Measurements from ENCODE around the gene WDR11.
"Not testable (repeated sequence)": the region's sequence is repeated elsewhere in the genome, so short reads cannot be mapped to it uniquely, and the experiment has no call there.

The WDR11 gene

DNA sequence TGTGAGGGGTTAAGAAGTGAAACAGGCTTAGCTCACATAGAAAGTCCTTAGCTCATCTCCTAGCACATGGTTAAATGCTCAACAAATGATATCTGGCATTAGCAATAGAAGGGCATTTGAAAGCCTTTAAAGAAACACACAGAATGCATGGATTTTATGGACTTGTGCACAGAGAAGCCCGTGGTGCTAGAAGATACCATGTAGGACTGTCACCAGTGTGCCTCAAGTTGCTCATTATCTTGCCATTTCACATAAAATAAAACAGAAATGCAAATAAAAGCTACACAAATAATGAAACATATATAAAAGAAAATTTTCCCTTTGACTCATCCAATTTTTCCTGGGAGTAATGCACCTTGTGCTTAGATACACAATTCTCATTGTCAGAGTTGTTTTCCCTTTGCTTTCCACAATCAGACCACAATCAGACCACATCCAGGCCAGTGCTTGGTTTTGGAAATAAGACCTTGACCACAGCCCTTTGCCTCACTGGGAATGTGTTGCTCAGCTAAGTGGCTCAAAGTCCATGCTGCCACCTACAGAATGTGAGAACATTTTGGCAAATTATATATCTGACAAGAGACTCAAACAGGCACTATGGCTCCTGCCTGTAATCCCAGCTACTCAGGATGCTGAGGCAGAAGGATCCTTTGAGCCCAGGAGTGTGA lies 9.5 kb upstream of the WDR11 start:
- no peak for DNase-seq (ENCODE audit: low read depth)

DNA sequence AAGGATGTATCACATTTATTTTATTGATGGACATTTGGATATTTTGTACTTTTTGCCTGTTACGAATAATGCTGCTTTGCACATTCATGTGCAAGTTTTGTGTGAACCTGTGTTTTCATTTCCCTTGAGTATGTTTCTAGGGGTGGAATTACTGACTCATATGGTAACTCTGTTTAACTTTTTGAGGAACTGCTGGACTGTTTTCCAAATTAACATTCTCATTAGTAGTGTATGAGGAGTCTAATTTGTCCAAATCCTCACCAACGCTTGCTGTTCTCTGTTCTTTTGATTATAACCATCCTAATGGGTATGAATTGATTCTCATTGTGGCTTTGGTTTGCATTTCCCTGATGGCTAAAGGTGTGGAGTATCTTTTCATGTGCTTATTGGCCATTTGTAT lies 3.2 kb downstream of the WDR11 start:
- no peak for DNase-seq (ENCODE audit: low read depth)

DNA sequence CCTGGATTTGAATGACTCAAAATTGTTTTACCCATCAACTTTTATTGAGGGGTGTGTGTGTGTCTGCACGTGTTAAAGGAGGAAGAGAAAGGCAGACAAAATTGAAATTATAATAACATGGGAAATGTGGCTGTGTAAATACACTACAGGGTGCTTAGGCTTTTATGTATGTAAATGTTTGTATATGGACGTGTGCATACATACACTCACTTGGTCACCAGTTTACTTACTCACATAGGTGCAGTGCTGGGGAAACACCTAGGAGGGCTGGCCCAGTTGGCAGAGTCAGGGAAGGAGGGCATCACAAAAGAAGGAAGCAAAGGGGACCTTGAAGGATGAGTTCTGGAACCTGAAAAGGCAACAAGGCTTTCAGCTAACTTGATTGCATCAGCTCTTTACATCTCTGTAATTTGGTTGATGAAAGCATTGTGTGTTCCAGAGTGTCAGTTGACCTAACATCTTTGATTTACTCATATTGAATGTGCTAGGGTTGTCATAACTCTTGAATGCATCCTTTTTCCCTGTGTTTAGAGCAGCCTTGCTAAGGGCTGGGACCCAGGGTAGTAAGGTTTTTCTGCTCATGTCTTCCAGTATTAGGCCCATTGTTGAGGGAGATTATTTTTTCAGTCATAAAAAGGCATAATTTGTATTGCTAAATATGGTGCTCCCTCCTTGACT lies 10.2 kb downstream of the WDR11 start:
- no peak for DNase-seq (ENCODE audit: low read depth)

DNA sequence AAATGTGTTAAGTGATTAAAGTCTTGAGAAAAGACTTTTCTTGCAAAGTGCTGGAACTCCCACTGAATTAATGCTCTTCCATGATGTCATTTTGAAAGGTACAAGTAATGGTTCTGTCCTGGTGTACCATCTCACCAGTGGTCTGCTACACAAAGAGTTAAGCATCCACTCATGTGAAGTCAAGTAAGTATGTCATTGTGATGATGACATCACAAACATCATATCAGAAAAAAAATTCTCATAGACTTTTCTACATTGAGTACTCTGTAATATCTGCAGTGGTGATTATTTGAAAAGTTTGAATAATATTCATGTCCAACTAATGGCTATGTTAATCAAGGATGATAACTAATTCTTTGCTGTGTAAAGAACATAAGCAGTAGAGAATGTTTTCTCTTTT lies 22.6 kb downstream of the WDR11 start:
- DNase-seq (ENCODE audit: low read depth): no peak

DNA sequence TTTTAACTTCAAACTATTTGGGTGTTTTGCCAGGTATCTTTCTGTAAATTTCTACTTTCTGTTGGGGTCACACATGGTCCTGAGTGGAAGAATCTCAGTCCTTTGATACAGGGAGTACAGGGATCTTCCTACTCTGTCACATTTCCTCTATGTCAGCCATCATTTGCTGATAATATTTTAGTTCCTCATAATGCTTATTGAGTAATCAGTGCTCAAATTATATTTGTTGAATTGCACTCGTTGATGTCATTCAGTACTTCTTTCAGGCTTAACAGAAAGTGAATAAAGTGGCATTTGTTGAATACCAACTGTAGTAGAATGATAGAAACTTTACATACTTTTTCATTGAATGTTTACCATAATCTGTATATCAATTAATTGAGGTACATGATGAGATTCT lies 31.9 kb downstream of the WDR11 start:
- DNase-seq (ENCODE audit: low read depth): no peak

DNA sequence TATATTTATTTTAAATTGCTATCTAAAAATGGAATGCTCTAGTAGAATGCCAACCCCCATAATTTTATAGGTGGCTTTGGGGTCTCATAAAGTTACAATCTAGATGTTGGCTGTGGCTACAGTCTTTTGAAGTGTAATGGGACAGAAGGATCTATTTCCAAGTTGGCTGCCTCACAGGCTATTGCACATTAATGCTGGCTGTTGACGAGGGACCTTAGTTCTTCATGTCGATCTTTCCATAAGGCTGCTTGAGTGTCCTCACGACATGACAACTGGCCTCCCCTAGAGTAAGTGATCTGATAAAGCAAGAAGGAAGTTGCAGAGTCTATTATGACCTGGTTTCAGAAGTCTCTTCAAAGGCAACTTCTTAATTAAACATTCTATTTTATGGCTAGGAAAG lies 36.3 kb downstream of the WDR11 start:
- DNase-seq (ENCODE audit: low read depth): no peak

DNA sequence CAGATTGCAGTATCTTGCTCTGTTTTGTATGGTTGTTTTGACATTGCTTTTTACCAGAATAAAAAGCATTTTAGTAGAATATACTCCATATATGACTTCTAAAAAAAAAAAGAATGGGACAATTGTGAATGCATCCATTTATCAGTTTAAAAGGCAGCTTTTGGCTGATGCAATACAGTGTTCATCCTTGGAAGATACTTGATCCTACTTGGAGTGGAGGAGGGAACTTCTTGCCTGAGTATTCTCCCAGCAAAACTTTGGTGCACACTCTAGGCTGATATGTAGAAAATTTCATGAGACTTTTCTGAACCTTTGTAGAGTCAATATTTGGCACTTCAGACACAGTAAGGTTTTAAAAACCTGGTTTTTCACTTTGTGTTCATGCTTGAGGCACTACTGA lies 40.2 kb downstream of the WDR11 start:
- no peak for DNase-seq (ENCODE audit: low read depth)

DNA sequence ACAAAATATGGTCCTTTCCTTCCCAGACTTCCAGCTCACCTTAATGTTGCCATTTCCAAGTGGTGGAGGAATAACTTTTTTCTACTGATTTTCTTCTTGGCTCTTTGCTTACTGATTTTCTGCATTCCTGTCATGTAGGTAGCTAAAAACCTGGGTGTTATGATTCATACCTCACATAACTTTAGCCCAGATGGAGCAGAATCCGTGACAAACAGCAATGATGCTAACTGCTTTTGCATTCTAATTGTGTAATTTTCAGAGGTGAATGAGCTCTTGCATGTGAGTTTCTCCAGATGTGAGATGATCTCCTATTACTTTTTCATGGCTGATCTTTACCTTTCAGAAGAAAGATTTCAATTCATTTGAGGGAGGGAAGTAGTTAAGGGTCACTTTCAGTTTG lies 43.4 kb downstream of the WDR11 start:
- DNase-seq (ENCODE audit: low read depth): no peak

DNA sequence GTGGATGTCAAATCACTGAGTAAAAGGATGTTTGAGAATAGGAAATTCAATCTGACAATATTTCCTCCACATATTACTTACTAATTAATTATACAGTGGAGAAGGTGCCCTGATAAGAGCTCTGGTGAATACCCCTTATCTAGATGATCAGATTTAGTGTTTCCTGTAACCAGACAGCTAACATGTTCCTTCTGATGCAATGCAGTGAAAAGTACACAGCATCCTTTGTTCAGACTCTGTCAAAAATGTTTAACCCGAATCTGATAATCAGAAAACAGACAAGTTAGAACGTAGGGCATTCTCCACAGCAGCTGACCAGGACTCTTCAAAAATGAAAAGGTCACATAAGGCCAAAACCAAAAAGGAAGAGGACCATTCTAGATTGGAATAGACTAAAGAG lies 46.2 kb downstream of the WDR11 start:
- no peak for DNase-seq (ENCODE audit: low read depth)

DNA sequence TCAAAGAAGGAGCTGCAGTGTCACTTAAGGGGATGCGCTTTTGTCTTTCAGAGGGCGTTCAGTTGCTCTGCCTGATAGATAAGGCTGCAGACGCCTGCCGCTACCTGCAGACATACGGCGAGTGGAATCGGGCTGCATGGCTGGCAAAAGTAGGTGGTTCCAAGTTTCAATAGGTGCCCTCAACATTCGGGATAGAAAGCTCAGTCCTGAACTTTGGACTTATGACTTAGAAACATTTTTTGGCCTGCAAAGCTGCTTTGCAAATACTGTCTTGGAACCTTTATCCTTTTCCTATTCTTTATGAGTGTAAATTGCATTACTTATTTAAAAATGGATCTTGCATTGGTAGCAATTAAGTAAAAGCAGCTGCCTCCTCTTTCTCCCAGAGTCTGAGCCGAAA lies 54.1 kb downstream of the WDR11 start:
- DNase-seq (ENCODE audit: low read depth): no peak

DNA sequence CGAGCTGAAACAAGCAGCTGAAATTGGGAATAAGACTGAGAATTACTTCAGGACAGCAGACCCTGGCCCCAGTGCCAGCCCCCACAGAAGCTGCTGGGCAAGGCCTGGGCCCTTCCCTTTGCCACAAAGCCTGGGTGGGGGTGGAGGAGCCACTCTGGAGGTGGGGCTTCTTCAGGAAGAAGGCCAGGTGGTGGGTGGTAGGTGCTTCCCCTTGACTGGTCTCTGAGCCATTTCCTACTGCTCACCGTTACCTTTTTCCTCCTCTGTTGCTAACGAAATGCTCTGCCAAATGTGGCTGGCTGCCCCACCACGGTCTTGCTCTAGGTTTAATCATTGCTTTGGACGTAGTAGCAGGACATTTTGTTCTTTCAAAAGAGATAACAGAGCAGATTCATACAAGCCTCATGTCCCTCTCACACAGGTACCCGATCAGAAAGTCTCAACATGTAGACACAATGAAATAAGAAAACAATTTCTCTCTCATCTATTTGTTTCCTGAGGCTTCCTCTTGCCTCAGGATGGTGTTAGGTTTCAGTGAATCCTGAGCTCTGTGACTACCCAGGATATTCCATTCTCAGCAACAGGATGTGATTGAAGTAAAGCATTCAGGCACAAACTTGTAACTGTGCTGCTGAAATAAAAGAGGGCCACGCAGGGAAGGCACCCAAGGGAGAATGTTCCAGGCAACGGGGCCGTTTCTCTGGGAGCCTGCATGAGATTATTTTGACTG lies 66.5 kb downstream of the WDR11 start:
- DNase-seq (ENCODE audit: low read depth): no peak

DNA sequence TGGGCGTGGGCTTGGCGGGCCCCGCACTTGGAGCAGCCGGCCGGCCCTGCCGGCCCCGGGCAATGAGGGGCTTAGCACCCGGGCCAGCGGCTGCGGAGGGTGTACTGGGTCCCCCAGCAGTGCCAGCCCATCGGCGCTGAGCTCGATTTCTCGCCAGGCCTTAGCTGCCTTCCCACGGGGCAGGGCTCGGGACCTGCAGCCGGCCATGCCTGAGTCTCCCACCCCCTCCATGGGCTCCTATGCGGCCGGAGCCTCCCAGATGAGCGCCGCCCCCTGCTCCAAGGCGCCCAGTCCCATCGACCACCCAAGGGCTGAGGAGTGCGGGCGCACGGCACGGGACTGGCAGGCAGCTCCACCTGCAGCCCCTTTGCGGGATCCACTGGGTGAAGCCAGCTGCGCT lies 72.7 kb downstream of the WDR11 start:
- DNase-seq (ENCODE audit: low read depth): not testable (repeated sequence)

DNA sequence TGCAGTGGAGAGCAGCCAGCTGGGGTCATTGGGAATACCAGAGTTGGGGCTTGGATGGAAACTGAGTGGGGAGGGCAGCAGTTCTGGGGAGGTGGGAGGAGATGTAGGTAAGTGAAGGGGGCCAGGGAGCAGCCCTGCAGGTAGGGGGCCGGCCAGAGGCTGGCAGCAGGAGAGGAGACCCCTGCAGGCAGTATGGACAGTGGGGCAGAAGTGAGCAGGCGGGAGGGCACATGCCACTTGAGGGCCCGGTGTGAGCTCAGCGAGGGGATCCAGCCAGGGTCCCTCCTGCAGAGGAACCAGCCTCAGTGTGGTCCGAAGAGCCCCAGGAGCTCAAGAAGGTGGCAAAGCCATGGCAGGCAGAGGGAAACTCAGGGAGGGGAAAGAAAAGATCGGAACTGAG lies 75.4 kb downstream of the WDR11 start:
- no peak for DNase-seq (ENCODE audit: low read depth)

DNA sequence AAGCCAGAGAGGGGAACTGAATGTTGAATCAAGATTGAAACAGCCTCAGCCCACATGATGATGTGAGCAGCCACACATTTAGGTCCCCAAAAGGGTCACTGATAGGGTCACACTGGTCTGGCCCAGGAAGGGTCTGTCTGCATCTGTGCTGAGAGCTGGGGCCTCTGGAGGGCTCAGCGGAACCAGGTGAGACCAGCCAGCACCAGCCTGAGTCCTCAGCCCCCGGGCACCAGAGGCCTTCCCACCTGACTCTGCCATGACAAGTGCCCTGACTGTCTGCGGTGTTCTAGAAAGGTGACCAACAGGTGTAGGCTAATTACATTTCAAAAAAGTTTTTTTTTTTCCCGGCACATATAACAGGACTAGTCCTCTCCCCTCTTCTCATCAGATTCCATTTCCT lies 76.2 kb downstream of the WDR11 start:
- no peak for DNase-seq (ENCODE audit: low read depth)

DNA sequence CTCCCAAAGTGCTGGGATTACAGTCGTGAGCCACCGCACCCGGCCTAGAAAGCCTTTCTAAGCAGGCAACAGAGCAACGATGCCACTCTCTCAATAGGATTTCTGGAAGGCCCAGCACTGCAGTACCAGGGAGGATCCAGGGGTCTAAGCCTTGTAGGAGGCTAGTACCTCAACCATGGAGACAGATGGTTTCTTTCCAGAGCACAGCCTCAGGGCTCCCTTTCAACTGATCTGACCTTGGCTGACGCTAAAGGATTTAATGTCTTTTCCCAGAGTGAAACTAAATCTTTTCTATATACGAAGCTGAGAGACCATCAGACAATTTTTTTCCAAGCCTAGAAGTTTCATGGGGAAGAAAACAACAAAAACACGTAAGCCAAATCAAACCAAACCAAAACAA lies 78.0 kb downstream of the WDR11 start:
- DNase-seq (ENCODE audit: low read depth): no peak

DNA sequence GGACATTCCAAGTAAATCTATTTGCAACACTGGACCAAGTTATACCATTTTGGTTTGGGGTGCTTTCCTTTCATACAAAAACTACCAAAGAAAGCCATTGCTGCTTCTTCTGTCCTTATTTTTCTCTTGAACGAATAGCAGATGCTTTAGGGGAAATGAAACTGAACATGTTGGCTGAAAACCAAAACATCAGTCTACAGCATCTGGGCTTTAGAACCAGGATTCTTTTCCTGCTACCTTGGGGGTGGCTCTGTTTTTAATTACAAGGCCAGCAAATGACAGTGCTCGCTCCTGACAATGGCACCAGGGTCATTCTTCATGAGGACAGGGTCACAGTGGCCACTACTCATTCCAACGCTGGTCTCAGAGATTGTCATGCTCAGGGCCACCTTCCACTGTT lies 80.3 kb downstream of the WDR11 start:
- no peak for DNase-seq (ENCODE audit: low read depth)

DNA sequence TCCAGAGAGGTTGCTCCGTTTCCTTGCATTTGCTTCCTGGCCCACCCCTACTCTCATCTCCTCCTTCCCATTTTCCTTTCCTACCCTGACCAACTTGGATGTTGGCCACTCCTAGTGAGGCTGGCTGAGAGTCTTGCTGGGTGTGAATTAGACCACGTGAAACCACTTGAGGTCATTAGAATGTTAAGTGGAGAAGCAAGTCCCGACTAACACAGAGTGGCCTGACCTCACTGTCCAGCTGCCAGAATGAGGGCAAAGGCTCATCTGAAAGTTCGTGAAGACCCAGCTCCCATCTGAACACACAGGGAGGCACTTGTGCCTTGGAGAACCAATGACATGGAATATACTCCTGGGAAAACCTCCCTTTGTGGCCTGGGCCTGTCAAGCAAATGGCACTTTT lies 80.8 kb downstream of the WDR11 start:
- DNase-seq (ENCODE audit: low read depth): no peak

DNA sequence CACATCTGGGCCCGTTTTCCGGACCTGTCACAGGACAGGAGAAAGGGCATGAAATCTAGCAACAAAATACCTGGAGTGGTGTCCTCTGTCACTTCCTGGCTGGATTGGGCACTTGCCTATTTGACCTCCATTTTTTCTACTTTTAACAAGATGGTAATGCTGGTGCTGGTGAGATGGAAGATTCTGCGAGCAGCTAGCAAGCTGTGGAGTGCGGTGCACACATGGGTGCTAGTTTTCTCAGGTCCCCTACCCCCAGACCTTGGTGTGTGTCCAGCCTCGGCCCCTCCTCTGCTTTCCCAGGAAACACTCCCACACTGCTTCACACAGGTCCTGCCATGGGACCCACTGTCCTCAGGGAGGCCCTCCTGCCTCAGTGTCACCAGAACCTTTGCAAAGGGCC lies 87.7 kb downstream of the WDR11 start:
- DNase-seq (ENCODE audit: low read depth): no peak

DNA sequence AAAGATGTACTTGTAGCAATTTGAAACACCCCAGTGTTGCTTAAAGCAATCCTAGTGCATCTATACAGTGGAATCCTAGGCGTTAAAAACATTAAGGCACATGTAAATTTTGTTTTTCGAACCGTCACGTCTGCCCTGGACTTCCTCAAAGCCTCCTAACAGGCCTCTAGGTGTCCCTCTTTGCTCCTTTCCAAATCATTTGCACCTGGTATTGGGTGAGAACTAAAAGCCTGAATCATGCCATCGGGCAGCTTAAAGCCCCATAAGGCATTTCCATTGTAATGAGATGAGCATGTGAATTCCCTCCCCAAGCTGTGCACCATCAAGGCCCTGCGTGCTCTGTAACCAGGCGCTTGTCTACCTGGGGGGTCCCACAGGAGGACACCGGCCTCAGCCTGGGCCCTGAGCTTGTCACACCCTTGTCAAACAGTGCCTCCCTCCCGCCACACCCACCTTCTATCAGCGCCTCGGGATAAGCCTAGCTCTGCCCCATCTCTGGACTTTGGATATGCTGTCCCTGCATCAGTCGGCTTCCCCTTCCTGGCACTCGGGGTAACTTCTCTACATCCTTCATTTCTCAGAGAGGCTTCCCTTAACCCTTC lies 89.2 kb downstream of the WDR11 start:
- DNase-seq (ENCODE audit: low read depth): no peak

DNA sequence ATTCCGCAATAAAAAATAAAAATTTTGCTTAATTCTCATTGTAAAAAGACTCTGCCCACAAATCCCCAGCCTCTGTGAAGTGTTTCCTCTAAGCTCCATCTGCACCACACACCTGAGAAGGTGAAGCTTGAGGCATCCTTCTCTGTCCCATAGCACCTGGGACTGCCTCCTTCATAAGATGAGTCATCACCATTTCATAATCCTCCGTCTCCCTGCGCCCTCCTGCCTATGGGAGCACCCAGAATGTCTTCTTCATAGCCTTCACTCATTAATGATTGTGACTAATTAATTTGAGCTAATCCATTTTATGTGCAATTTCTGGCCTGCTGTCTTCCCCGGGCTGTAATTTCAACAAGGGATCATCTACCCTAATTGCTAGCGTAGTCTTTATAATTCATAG lies 90.3 kb downstream of the WDR11 start:
- no peak for DNase-seq (ENCODE audit: low read depth)

DNA sequence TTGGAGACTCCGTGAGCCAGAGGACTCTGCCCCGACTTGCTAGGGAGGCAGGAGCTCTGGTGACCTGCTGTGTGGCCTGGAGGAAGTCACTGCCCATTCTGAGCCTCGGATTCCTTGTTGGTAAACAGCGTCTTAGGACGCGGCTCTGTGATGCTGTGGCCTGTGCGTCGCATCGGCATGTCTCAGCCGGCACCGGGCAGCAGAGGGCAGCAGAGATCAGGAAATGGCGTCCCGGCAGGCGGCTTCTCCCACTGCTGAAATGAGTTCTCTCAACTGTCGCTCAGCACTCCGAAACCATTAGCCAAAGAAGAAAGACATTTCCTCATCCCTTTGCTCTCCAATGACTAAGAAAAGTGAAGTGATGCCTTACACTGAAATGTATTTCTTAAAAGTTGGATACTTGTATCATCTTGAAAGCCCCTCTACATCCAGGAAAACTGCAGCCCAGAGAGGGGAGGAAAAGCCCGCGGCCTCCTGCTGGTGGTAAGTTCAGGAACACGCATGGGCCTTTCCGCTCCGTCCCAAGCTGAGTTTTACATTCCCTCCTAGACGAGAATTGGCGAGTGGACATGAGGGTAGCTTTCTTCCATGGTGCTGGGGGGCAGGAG lies 91.7 kb downstream of the WDR11 start:
- DNase-seq (ENCODE audit: low read depth): peak; percentile 62

DNA sequence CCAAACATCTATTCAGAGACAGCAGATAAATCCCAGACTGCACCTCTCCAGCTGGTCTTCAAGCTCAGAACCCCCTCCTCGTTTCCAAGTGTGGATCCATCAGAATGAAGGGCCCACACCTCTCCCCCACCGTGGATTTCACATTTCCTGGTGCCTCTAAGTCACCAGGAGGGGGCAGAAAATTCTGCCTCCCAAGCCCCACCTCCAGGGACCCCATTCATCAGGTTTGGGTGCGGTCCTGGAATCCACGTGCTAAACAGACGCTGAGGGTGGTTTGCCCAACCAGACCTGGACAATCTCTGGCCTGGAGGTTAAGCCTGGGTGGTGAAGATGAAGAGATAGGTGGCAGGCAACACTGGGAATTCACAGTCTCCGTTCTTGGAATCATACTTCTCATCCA lies 92.4 kb downstream of the WDR11 start:
- no peak for DNase-seq (ENCODE audit: low read depth)

All from activated T-cell treated with anti-CD3 and anti-CD28 coated beads for 1 hour (primary cell).